CD14-positive monocyte (primary cell): ENCODE results near the gene AOAH. TPM values are rescaled to one million over a fixed set of nuclear protein-coding genes. Genes with fewer than 3 reads are reported as not detected.

ENCODE experiments used
- DNase-seq, 3 donors: peaks; one replicate each; pipeline ENCODE4 v3.0.0-alpha.2; 2011 to 2022
- H2AFZ ChIP-seq: 2 replicates; pipeline ENCODE4 v1.6.0; 2012; ENCODE audit warnings: mild to moderate bottlenecking, low read depth, low read length, inconsistent platforms; ENCODE audit not compliant: insufficient read depth, poor library complexity, severe bottlenecking
- H3K27ac ChIP-seq, 2 donors: 1 replicate in 1 of 2; 2 replicates in 1 of 2; pipeline ENCODE4 v1.5.1; 2012 to 2013; ENCODE audit warnings: low read length in 2 of 2, control low read depth in 1 of 2, inconsistent platforms in 1 of 2, low read depth in 1 of 2, mild to moderate bottlenecking in 1 of 2
- H3K27me3 ChIP-seq, 2 donors: one replicate each; pipeline versions ENCODE4 v1.6.0 to v1.6.1; 2011 to 2013; ENCODE audit warnings: low read length in 2 of 2; ENCODE audit not compliant: control insufficient read depth in 2 of 2, insufficient read depth in 2 of 2
- H3K36me3 ChIP-seq, 2 donors: replicated peaks in 1 of 2; 1 replicate in 1 of 2; 2 replicates in 1 of 2; pipeline versions ENCODE4 v1.5.1 to v1.6.1; 2012 to 2013; ENCODE audit warnings: low read length in 2 of 2, control low read depth in 1 of 2, inconsistent platforms in 1 of 2, mild to moderate bottlenecking in 1 of 2; ENCODE audit not compliant: insufficient read depth in 2 of 2, control insufficient read depth in 1 of 2
- H3K4me1 ChIP-seq, 2 donors: 1 replicate in 1 of 2; 2 replicates in 1 of 2; pipeline versions ENCODE4 v1.5.1 to v1.6.1; 2012 to 2013; ENCODE audit warnings: low read length in 2 of 2, control low read depth in 1 of 2, inconsistent platforms in 1 of 2, mild to moderate bottlenecking in 1 of 2, moderate library complexity in 1 of 2; ENCODE audit not compliant: insufficient read depth in 2 of 2, control insufficient read depth in 1 of 2
- H3K4me2 ChIP-seq: replicated peaks from 2 replicates; pipeline ENCODE3; 2012; ENCODE audit warnings: low read length, moderate library complexity, mild to moderate bottlenecking; ENCODE audit not compliant: poor library complexity, severe bottlenecking; ENCODE audit errors: extremely low read depth
- H3K4me3 ChIP-seq, 3 experiments: fragments of 200-600 bp in 1 of 3; sonication (generic) in 1 of 3; replicated peaks in 1 of 3; 1 replicate in 2 of 3; 2 replicates in 1 of 3; pipeline ENCODE4 v1.5.1; 2011 to 2013; ENCODE audit warnings: low read length in 3 of 3, mild to moderate bottlenecking in 3 of 3, control low read depth in 2 of 3, low read depth in 2 of 3, inconsistent platforms in 1 of 3, moderate library complexity in 1 of 3
- H3K79me2 ChIP-seq: 2 replicates; pipeline ENCODE4 v1.6.0; 2012; ENCODE audit warnings: mild to moderate bottlenecking, control low read depth, inconsistent platforms, low read length, moderate library complexity; ENCODE audit not compliant: insufficient read depth
- H3K9ac ChIP-seq: 2 replicates; pipeline ENCODE4 v1.6.0; 2017; ENCODE audit warnings: low read length, mild to moderate bottlenecking; ENCODE audit not compliant: insufficient read depth, poor library complexity, severe bottlenecking
- H3K9me3 ChIP-seq, 2 donors: replicated peaks in 1 of 2; 1 replicate in 1 of 2; 2 replicates in 1 of 2; pipeline versions ENCODE4 v1.5.1 to v1.6.1; 2012 to 2013; ENCODE audit warnings: low read length in 2 of 2, control low read depth in 1 of 2; ENCODE audit not compliant: control insufficient read depth in 1 of 2, insufficient read depth in 1 of 2
- H4K20me1 ChIP-seq: 2 replicates; pipeline ENCODE4 v1.6.0; 2012; ENCODE audit warnings: mild to moderate bottlenecking, low read length, control low read depth, moderate library complexity; ENCODE audit not compliant: insufficient read depth
- H3K27ac Mint-ChIP-seq, 7 donors: one replicate each; pipeline ENCODE4 v1.8.0; 2020; ENCODE audit warnings: mild to moderate bottlenecking in 7 of 7, mixed read lengths in 7 of 7, moderate library complexity in 6 of 7, inconsistent platforms in 2 of 7
- H3K27me3 Mint-ChIP-seq, 3 donors: one replicate each; pipeline ENCODE4 v1.8.0; 2021 to 2022; ENCODE audit warnings: low read depth in 3 of 3, mild to moderate bottlenecking in 3 of 3, mixed read lengths in 3 of 3, moderate library complexity in 3 of 3, inconsistent platforms in 1 of 3
- H3K36me3 Mint-ChIP-seq, 2 donors: one replicate each; pipeline ENCODE4 v1.8.0; 2020; ENCODE audit warnings: mixed read lengths in 2 of 2, inconsistent platforms in 1 of 2, mild to moderate bottlenecking in 1 of 2
- H3K4me1 Mint-ChIP-seq: one replicate; pipeline ENCODE4 v1.8.0; 2020; ENCODE audit warnings: mild to moderate bottlenecking, mixed read lengths
- H3K4me3 Mint-ChIP-seq, 2 donors: one replicate each; pipeline ENCODE4 v1.8.0; 2020; ENCODE audit warnings: mild to moderate bottlenecking in 2 of 2, mixed read lengths in 2 of 2, moderate library complexity in 1 of 2
- H3K9me3 Mint-ChIP-seq, 7 donors: one replicate each; pipeline ENCODE4 v1.8.0; 2020 to 2022; ENCODE audit warnings: mixed read lengths in 7 of 7, mild to moderate bottlenecking in 6 of 7, moderate library complexity in 6 of 7, inconsistent platforms in 2 of 7
- CTCF ChIP-seq: fragments of 200-600 bp; IDR thresholded peaks from one replicate; pipeline ENCODE4 v1.8.0; 2022; ENCODE audit warnings: antibody characterized with exemption, mild to moderate bottlenecking
- WGBS: methylation state at CpG from one replicate; pipeline ENCODE4 v1.1.5; 2013; ENCODE audit warnings: missing lambda C conversion rate; ENCODE audit not compliant: insufficient coverage; 5-methylcytosine and 5-hydroxymethylcytosine counted together
- intact Hi-C, 2 donors: fragments of 100-400 bp; cut with micrococcal nuclease; formaldehyde crosslinking; loops; one replicate each; pipeline versions ENCODE4 v1.15.0 to v1.15.1; 2023
- polyA plus RNA-seq, 3 donors: library from polyadenylated mRNA; depleted of rRNA in 1 of 3; unstranded in 2 of 3; stranded (reverse) in 1 of 3; fragments of 300-500 nt in 2 of 3; fragments of >200 nt in 1 of 3; fragmentation: Illumina TruSeq in 2 of 3; gene quantifications; 1 replicate in 2 of 3; 2 replicates in 1 of 3; pipeline ENCODE4 v1.2.3, GENCODE V29; 2012 to 2021

The AOAH gene
- polyA plus RNA-seq, 3 donors: 305 to 467 (median 349) TPM

GRCh38 chr7:36568452-36568849, 155.8 kb downstream of the AOAH start:
- peak overlapping the region; percentile 15 to 86 (median 58) for H3K27ac Mint-ChIP-seq

GRCh38 chr7:36567699-36568451, 156.4 kb downstream of the AOAH start:
- no peak for DNase-seq
- no peak overlapping the region for H3K4me3 Mint-ChIP-seq
- H3K9me3 Mint-ChIP-seq: peaks cover 0 to 2% (median 0%) of the 10 kb centered on the region in 7 donors
- H3K36me3 Mint-ChIP-seq: peaks cover 44 to 72% of the 10 kb centered on the region in 2 donors
- H3K36me3 ChIP-seq: peaks cover 44 to 56% of the 10 kb centered on the region in 2 donors
- H3K9ac ChIP-seq: no peak overlapping the region
- H3K4me2 ChIP-seq: no peak overlapping the region
- H3K27ac ChIP-seq: peak overlapping the region; percentile 28 to 76
- H2AFZ ChIP-seq: no peak overlapping the region
- TF ChIP-seq CTCF: no peak
- intact Hi-C loops: no loop called here
- H3K4me1 Mint-ChIP-seq: peaks cover 85% of the 10 kb centered on the region
- peaks cover 49% of the 10 kb centered on the region for H4K20me1 ChIP-seq
- WGBS: 90% methylated on average over 2 of the region's 7 CpGs
- H3K9me3 ChIP-seq: no peaks in the 10 kb centered on the region
- peak overlapping the region; percentile 15 to 86 (median 75) for H3K27ac Mint-ChIP-seq
- H3K79me2 ChIP-seq: no peaks in the 10 kb centered on the region
- no peaks in the 10 kb centered on the region for H3K27me3 ChIP-seq
- peaks cover 0 to 2% (median 0%) of the 10 kb centered on the region in 3 donors for H3K27me3 Mint-ChIP-seq
- no peak overlapping the region for H3K4me3 ChIP-seq
- H3K4me1 ChIP-seq: peaks cover 62 to 76% of the 10 kb centered on the region in 2 donors

More at GRCh38 chr7:36568452-36568849, 155.8 kb downstream of the AOAH start:
- Histone ChIP-seq H3K36me3 (peaks cover 49 to 58% of the 10 kb centered on the region in 2 donors), H3K9ac (no peak overlapping the region), H3K27me3 (no peaks in the 10 kb centered on the region), H2AFZ (no peak overlapping the region), H3K27ac (peak overlapping the region; percentile 28 to 76), H3K4me2 (no peak overlapping the region), H3K79me2 (peaks cover 1% of the 10 kb centered on the region), H3K9me3 (no peaks in the 10 kb centered on the region), H4K20me1 (peaks cover 54% of the 10 kb centered on the region), H3K4me3 (no peak overlapping the region), H3K4me1 (peaks cover 58 to 72% of the 10 kb centered on the region in 2 donors)
- WGBS: no CpG with 5 or more reads among the region's 1 CpG
- H3K9me3 Mint-ChIP-seq: peaks cover 0 to 2% (median 0%) of the 10 kb centered on the region in 7 donors
- H3K36me3 Mint-ChIP-seq: peaks cover 47 to 73% of the 10 kb centered on the region in 2 donors
- TF ChIP-seq CTCF: no peak
- H3K4me1 Mint-ChIP-seq: peaks cover 85% of the 10 kb centered on the region
- intact Hi-C loops: no loop called here
- H3K4me3 Mint-ChIP-seq: no peak overlapping the region
- DNase-seq: no peak
- peaks cover 0 to 2% (median 0%) of the 10 kb centered on the region in 3 donors for H3K27me3 Mint-ChIP-seq
